ENCODE measurements around the gene ZBTB7C.

The ZBTB7C gene

GRCh38 chr18:47978603-47979002 is 430.6 kb downstream of the ZBTB7C start:
- DNase-seq, result no peak

- DNase-seq, result no peak
Measured at GRCh38 chr18:47978141-47978540, 431.0 kb downstream of the ZBTB7C start.
